ENCODE measurements around the gene DDX60.

The DDX60 gene

DNA sequence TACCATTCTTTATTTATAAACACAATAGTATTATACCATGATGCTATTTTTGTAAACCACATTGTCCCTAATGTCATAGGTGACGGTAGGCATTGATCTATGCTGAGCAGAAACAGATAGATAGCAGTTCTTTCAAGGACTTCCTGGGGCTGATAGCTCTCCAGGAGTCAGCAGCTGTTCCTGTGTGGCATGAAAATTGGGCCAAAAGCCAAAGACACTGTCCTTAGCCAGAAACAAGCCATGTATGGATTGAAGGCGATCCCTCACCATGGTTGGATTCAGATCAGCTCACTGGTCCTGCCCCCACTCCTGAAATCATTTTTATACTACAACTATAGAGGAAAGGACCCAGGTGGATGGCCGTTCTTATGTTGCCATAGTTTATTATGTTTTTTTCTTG, 53.6 kb downstream of the DDX60 start:
- DNase-seq: no peak
- Mint-ChIP-seq H3K36me3 (ENCODE audit: low read depth) (no peaks in the 10 kb centered on the region), H3K9me3 (no peaks in the 10 kb centered on the region)

GRCh38 chr4:168263039-168263438, 55.5 kb downstream of the DDX60 start:
- no peak overlapping the region for H3K4me3 Mint-ChIP-seq
- no peak overlapping the region for H3K27ac Mint-ChIP-seq
- TF ChIP-seq, protein P1, sequence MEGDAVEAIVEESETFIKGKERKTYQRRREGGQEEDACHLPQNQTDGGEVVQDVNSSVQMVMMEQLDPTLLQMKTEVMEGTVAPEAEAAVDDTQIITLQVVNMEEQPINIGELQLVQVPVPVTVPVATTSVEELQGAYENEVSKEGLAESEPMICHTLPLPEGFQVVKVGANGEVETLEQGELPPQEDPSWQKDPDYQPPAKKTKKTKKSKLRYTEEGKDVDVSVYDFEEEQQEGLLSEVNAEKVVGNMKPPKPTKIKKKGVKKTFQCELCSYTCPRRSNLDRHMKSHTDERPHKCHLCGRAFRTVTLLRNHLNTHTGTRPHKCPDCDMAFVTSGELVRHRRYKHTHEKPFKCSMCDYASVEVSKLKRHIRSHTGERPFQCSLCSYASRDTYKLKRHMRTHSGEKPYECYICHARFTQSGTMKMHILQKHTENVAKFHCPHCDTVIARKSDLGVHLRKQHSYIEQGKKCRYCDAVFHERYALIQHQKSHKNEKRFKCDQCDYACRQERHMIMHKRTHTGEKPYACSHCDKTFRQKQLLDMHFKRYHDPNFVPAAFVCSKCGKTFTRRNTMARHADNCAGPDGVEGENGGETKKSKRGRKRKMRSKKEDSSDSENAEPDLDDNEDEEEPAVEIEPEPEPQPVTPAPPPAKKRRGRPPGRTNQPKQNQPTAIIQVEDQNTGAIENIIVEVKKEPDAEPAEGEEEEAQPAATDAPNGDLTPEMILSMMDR (IDR thresholded peaks at IDR 0.05): no peak
- no peaks in the 10 kb centered on the region for H3K9me3 Mint-ChIP-seq
- no peaks in the 10 kb centered on the region for H3K36me3 Mint-ChIP-seq (ENCODE audit: low read depth)
- H3K4me1 Mint-ChIP-seq: no peaks in the 10 kb centered on the region
- DNase-seq: no peak
- no peaks in the 10 kb centered on the region for H3K27me3 Mint-ChIP-seq (ENCODE audit: low read depth, poor library complexity)

More for the DNA sequence above, 53.6 kb downstream of the DDX60 start:
- H3K27ac Mint-ChIP-seq: no peak overlapping the region
- H3K4me1 Mint-ChIP-seq: no peaks in the 10 kb centered on the region
- no peaks in the 10 kb centered on the region for H3K27me3 Mint-ChIP-seq (ENCODE audit: low read depth, poor library complexity)
- H3K4me3 Mint-ChIP-seq: no peak overlapping the region
- TF ChIP-seq, protein P1 (IDR thresholded peaks at IDR 0.05): no peak

- Mint-ChIP-seq H3K9me3 (no peaks in the 10 kb centered on the region), H3K27ac (no peak overlapping the region)
Measured at GRCh38 chr4:168259096-168259495, 59.5 kb downstream of the DDX60 start.

DNA sequence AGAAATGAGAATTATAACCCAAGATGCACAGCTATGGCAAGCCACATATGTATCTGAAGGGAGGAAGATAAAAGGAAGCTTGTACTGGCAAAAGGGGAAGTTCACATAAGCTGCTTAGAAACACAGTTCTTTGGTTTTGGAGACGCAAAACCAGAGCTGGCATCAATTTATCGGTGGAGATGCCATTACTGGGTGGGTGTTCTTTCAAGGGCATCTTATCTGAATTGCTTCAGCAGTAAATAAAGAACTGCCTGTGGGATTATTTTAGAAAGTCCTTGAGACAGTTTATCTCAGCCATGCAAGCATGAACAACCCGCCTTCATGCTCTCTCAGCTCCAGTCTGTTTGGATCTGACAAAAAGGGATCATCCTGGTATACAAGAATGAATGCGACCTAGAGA, 60.8 kb downstream of the DDX60 start:
- no peaks in the 10 kb centered on the region for H3K36me3 Mint-ChIP-seq (ENCODE audit: low read depth)
- no peak for DNase-seq
- H3K27ac Mint-ChIP-seq: no peak overlapping the region
- no peaks in the 10 kb centered on the region for H3K27me3 Mint-ChIP-seq (ENCODE audit: low read depth, poor library complexity)
- no peak overlapping the region for H3K4me3 Mint-ChIP-seq
- no peaks in the 10 kb centered on the region for H3K4me1 Mint-ChIP-seq
- H3K9me3 Mint-ChIP-seq: no peaks in the 10 kb centered on the region
- TF ChIP-seq, protein P1 (IDR thresholded peaks at IDR 0.05): no peak

More at GRCh38 chr4:168259096-168259495, 59.5 kb downstream of the DDX60 start:
- no peaks in the 10 kb centered on the region for H3K27me3 Mint-ChIP-seq (ENCODE audit: low read depth, poor library complexity)
- TF ChIP-seq, protein P1 (IDR thresholded peaks at IDR 0.05): no peak
- no peak for DNase-seq
- no peak overlapping the region for H3K4me3 Mint-ChIP-seq
- no peaks in the 10 kb centered on the region for H3K36me3 Mint-ChIP-seq (ENCODE audit: low read depth)
- no peaks in the 10 kb centered on the region for H3K4me1 Mint-ChIP-seq

GRCh38 chr4:168248176-168248710, 70.3 kb downstream of the DDX60 start:
- peaks cover 3% of the 10 kb centered on the region for H3K9me3 Mint-ChIP-seq
- DNase-seq: no peak
- no peaks in the 10 kb centered on the region for H3K27me3 Mint-ChIP-seq (ENCODE audit: low read depth, poor library complexity)
- no peak overlapping the region for H3K27ac Mint-ChIP-seq
- no peaks in the 10 kb centered on the region for H3K4me1 Mint-ChIP-seq
- H3K36me3 Mint-ChIP-seq (ENCODE audit: low read depth): no peaks in the 10 kb centered on the region
- TF ChIP-seq, protein P1 (IDR thresholded peaks at IDR 0.05): no peak
- H3K4me3 Mint-ChIP-seq: no peak overlapping the region

GRCh38 chr4:168247603-168248002, 70.9 kb downstream of the DDX60 start:
- no peaks in the 10 kb centered on the region for H3K4me1 Mint-ChIP-seq
- no peak for DNase-seq
- TF ChIP-seq, protein P1 (IDR thresholded peaks at IDR 0.05): no peak
- H3K27me3 Mint-ChIP-seq (ENCODE audit: low read depth, poor library complexity): no peaks in the 10 kb centered on the region
- H3K27ac Mint-ChIP-seq: no peak overlapping the region
- peaks cover 10% of the 10 kb centered on the region for H3K9me3 Mint-ChIP-seq
- H3K4me3 Mint-ChIP-seq: no peak overlapping the region
- peaks cover 5% of the 10 kb centered on the region for H3K36me3 Mint-ChIP-seq (ENCODE audit: low read depth)

Measured in nephron progenitor cell (in vitro differentiated cells).